GM19468 (cell line): Measurements from ENCODE around the gene RCN2.
"Not testable (repeated sequence)": the region's sequence is repeated elsewhere in the genome, so short reads cannot be mapped to it uniquely, and the experiment has no call there.

Source experiments
- ATAC-seq: cut with Tn5 transposase; IDR thresholded peaks from one replicate; pipeline ENCODE4 v1.9.1; 2021; ENCODE audit warnings: mild to moderate bottlenecking, moderate library complexity, moderate number of reproducible peaks; ENCODE audit not compliant: unreplicated experiment; ENCODE audit errors: extremely low read depth

RCN2 gene

DNA sequence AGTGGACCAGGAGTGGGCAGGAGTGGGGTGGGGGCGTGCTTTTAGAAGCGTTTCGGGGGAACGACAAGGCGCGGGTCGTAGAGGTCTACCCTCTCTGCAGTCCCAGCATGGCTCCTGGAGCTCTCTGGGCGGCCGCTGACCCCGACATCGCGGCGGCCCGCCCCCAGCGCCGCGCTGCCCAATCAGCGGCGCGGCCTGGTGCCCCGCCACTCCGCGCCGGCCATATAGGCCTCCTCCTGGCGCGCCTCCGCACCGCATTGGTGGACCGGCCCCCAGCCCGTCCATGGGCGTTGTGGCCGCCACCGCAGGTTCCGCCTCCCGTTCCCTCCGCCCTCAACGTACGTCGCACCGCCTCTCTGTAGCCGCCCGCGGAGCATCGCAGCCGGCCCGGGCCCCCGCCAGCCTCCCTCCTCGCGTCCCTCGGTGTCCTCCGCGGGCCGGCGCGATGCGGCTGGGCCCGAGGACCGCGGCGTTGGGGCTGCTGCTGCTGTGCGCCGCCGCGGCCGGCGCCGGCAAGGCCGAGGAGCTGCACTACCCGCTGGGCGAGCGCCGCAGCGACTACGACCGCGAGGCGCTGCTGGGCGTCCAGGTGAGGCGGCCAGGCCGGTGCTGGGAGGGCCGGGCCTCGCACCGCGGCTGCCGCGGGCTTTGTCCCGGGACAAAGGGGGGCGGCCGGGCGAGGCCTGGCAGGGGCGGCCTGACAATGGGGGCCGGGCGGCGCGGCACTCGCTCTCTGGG is at the start of gene RCN2:
Gene RCN2, plus strand, starts transcription at position 353 of the 738 bp plus-strand sequence. Its CDS starts 93 bp downstream, at position 446.
- peak; percentile 98 for ATAC-seq

GRCh38 chr15:76885212-76885611 is 46.3 kb upstream of the RCN2 start:
- no peak for ATAC-seq

DNA sequence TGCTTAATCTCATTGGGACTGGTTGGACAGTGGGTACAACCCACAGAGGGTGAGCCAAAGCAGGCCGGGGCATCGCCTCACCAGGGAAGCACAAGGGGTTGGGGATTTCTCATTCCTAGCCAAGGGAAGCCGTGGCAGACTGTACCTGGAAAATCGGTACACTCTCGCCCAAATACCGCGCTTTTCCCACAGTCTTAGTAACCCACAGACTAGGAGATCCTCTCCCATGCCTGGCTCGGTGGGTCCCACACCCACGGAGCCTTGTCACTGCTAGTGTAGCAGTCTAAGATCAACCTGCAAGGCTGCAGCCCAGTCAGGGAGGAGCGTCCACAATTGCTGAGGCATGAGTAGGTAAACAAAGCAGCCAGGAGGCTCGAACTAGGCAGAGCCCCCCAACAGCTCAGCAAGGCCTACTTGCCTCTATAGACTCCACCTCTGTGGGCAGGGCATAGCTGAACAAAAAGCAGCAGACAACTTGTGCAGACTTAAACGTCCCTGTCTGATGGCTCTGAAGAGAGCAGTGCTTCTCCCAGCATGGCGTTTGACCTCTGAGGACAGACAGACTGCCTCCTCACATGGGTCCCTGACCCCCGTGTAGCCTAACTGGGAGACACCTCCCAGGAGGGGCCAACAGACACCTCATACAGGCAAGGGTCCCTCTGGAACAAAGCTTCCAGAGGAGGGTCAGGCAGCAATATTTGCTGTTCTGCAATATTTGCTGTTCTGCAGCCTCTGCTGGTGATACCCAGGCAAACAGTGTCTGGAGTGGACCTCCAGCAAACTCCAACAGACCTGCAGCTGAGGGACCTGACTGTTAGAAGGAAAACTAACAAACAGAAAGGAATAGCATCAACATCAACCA is 44.0 kb upstream of the RCN2 start:
- ATAC-seq: not testable (repeated sequence)

GRCh38 chr15:76892836-76893235 is 38.7 kb upstream of the RCN2 start:
- ATAC-seq: not testable (repeated sequence)

GRCh38 chr15:76894174-76894573 is 37.4 kb upstream of the RCN2 start:
- no peak for ATAC-seq

DNA sequence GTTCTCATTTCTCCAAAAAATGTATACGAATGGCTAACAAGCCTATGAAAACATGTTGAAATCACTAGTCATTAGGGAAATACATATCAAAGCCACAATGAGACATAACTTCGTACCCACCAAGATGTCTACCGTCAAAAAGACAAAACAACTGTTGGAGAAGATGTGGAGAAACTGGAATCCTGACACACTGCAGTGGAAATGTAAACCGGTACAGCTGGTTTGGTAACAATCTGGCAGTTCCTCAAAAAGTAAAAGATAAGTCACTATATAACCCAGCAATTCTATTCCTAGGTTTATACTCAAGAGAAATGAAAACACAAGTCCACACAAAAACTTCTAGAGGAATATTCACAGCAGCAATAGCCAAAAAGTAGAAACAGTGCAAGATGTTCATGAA is 33.4 kb upstream of the RCN2 start:
- no peak for ATAC-seq

DNA sequence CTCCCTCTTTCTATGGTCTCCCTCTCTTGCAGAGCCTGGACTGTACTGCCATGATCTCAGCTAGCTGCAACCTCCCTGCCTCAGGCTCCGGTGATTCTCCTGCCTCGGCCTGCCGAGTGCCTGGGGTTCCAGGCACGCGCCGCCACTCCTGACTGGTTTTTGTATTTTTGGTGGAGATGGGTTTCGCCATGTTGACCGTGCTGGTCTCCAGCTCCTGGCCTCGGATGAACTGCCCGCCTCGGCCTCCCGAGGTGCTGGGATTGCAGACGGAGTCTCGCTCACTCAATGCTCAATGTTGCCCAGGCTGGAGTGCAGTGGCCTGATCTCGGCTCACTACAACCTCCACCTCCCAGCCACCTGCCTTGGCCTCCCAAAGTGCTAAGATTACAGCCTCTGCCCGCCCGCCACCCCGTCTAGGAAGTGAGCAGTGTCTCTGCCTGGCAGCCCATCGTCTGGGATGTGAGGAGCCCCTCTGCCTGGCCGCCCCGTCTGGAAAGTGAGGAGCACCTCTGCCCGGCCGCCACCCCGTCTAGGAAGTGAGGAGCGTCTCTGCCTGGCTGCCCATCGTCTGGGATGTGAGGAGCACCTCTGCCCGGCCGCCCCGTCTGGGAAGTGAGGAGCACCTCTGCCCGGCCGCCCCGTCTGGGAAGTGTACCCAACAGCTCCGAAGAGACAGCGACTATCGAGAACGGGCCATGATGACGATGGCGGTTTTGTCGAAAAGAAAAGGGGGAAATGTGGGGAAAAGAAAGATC is 32.2 kb upstream of the RCN2 start:
- ATAC-seq: not testable (repeated sequence)

GRCh38 chr15:76899931-76900310 is 31.6 kb upstream of the RCN2 start:
- ATAC-seq: not testable (repeated sequence)

DNA sequence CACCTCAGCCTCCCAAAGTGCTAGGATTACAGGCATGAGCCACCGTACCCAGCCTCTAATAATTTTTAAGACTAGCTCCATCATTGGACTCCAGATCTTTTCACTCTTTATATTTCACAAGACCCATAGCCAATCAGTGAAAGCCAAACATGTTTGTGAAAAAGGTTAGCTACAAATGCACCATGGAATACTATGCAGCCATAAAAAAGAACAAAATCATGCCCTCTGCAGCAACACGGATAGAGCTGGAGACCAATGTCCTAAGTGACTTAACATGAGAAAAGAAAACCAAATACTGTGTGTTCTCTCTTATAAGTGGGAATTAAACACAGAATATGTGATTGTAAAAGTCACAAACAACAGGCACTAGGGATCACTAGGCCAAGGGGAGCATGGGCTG is 29.6 kb upstream of the RCN2 start:
- ATAC-seq: no peak

DNA sequence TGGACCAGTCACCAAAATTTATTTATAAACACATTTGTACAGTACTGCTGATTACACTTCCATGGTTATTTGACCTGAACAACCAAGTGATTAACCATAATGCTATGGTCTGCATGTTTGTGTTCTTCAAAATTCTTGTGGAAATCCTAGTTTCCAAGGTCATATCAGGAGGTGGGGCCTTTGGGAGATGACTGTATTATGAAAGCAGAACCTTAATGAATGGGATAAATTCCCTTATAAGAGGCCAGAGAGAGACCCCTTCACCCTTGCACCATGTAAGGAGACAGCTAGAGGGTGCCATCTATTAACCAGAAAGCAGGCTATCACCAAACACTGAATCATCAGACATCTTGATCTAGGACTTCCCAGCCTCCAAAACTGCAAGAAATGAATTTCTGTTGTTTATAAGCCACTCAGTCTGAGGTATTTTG is 28.3 kb upstream of the RCN2 start:
- no peak for ATAC-seq

DNA sequence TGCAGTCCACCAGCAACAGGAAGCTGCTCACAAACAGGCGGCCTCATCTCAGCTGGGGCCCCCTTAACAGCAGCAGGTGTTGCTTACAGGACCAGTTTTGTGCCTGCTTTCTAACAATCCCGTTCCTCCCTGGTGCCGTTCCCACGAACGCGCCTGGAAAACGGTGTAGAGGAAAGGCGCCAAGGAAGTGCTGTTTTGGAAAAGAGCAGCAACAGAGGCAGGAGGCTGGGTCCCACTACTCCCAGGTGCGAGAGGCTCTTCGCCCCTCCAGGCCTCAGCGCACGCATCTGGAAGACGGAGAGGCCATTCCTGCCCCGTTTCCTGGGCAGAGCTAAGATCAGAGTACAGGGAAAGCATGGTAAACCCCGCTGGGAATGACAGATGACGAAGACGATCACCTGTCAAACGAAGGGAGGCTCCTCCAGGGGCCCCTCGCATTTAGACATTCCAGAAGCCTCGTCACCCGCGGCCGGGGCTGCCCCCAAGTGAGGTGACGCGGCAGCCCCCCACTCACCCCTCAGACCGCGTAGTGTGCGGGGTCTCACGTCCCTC is 27.0 kb upstream of the RCN2 start:
- ATAC-seq: no peak

DNA sequence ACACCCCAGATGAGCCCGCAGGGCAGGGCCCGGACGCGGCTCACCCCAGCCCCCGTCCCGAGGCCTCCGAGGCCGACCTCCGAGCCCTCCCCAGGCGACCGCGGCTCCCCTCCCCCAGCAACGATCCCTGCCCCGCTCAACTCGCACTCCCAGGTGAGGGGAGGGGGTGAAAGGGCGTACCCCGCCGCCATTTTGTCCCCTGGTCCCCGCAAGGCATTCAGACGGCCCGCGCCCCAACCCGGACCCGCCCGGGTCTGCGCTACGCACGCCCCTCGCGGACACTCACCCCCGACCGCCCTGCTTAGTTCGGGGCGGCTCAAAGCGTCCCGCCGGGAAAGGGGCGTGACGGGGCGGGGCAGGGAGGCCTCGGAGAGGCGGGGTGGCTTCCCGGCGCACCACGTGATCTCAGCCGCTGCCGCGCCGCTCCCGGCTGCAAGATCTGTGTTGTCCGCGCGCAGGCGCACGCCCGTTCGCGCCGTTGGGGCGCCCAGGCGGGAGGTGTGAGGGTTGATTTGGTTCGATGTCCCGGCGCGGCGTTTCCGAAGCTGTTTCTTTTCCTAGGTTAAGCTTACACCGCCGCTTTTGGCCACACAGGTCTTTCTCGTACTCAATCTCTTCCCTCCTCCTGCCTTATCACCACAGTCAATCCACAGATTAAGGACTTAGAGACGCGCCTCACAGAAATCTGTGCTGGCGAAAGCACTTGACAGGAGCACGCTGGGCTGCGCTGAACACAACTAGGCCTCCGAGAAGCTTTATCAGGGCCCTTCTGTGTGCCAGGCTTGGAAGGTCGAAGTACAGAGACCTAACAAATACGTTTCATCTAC is 26.3 kb upstream of the RCN2 start, which contains the start of gene SCAPER:
Gene SCAPER, minus strand, starts transcription at position 328 of the 827 bp plus-strand sequence. CDS start 21,523 bp downstream, outside the sequence.
- ATAC-seq: peak; percentile 62

GRCh38 chr15:76905855-76906254 is 25.7 kb upstream of the RCN2 start:
- ATAC-seq: no peak

DNA sequence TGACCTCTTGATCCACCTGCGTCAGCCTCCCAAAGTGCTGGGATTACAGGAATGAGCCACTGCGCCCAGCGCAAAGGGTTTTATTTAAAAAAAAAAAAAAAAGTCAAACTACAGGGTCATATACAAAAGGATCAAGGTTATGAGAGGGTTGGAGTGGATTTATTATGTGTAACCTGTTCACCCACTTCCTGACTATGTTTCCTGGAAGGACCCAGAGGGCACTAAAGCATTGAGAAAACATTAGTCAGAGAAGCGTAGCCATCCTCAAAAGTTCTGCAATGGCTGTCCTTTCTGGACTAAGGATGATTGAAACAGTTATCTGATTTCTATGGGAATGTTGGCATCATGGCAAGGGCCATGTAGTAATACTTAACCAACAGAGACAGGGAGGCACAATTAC is 19.1 kb upstream of the RCN2 start:
- ATAC-seq: no peak

GRCh38 chr15:76913737-76914136 is 17.8 kb upstream of the RCN2 start:
- no peak for ATAC-seq

DNA sequence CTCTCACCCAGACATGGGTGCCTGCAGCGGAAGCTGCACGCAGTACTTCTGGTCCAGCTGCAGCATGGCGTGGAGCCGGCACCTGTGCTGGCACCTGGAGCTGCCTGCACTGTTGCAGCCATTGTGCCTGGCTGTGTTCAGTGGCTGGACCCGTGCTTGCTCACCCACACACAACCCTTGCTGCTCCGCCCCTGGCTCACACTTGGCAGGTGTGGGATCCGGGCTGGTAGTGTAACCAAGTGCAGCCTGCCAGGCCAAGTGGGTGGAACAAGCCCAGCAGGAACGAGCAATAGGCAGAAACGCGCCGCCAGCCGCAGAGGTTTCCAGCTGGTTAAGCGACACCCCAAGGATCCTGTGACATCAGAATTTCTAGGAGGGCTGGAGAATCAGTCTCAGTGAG is 15.2 kb upstream of the RCN2 start:
- ATAC-seq: no peak

DNA sequence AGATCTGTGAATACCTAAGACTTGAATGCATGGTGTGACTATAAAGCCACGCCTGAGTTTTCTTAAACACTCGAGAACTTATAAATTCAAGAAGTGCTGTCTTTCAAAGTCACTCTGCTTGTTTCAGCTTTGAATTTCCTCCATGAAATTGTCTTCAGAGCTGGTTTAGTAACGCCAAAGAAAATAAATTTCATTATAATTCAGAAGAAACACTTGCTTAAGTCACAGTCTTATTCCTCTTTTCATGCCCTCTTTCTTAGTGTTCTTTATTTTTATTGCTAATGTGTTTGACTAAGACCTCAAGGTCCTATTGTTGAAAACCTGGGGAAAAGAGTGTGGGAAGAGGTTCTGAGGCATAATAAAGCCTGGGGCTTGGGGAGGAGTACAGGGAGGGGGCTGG is 3.3 kb upstream of the RCN2 start:
- ATAC-seq: no peak

DNA sequence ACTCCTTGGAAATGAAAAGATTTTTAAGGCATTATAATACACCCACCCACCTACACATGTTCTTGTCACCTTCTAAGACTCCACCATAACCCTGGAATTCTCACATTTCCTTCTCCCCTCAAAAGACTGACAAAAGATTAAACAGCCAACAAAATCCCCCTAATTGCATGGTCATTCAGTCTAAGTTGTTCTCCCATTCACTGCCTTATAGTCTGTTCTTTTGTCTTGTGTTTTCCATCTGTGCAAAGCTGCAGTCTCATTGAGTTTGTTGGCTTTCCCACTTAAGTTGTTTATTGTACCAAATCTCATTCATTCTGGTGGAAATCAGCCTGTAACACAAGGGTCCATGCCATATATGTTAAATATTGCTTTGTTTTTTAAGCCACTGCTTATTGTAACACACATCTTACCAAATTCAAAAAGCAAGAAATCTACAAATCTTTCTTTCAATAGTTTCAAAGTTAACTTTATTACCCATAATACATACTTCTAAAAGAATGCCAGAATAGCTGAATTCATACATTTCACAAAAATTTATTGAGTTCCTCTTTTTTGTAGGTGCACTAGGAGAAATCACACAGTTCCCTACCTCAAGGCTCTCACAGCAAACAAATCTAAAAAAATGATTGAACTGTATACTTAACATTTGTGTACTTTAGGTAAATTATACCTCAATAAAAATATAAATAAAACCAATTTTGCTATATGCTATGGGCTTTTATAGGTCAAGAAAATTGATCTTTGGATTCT is 2.4 kb upstream of the RCN2 start:
- ATAC-seq: no peak
